ENCODE results near the gene GRIK3. TPM values are rescaled to one million over a fixed set of nuclear protein-coding genes. Genes with fewer than 3 reads are reported as not detected.

Gene GRIK3
- total and polyA plus RNA-seq, 2 experiments from 2014 or later = 0.31 to 2.9 TPM

- H3K9me3 Mint-ChIP-seq = peaks cover 5% of the 10 kb centered on the region; the same call in 2 of the 3 replicates
- H3K27me3 Mint-ChIP-seq (ENCODE audit: insufficient read depth, low read depth, poor library complexity) = peaks cover 10% of the 10 kb centered on the region
- Histone ChIP-seq H3K27me3 (ENCODE audit: insufficient read depth) (no peaks in the 10 kb centered on the region), H3K79me2 (replicated peaks; ENCODE audit: insufficient read depth) (no peaks in the 10 kb centered on the region), H3K9me2 (ENCODE audit: insufficient read depth) (0 out of 2 replicates have a peak, but pooled peaks cover 3% of the 10 kb centered on the region), H2AFZ (no peak overlapping the region), H3K36me3 (ENCODE audit: insufficient read depth) (no peaks in the 10 kb centered on the region), H3F3A (replicated peaks; ENCODE audit: low read depth) (no peaks in the 10 kb centered on the region), H3K4me2 (no peak overlapping the region), H4K20me1 (replicated peaks; ENCODE audit: insufficient read depth) (no peaks in the 10 kb centered on the region), H3K4me1 (ENCODE audit: insufficient read depth) (no peaks in the 10 kb centered on the region), H3K4me3 (no peak overlapping the region), H3K27ac (ENCODE audit: low read depth) (no peak overlapping the region)
- ATAC-seq = no peak
- H3K27ac Mint-ChIP-seq = no peak overlapping the region
- no peak for DNase-seq (ENCODE audit: low spot score)
- peaks cover 5% of the 10 kb centered on the region; the same call in 2 of the 3 replicates for H3K4me1 Mint-ChIP-seq
- peak; percentile 88 for TF ChIP-seq ZNF331 (CRISPR knock-in tag; IDR thresholded peaks at IDR 0.05; ENCODE audit: low read depth)
- no peak for TF ChIP-seq ETS1 (IDR thresholded peaks at IDR 0.05)
- H3K36me3 Mint-ChIP-seq (ENCODE audit: low read depth) = no peaks in the 10 kb centered on the region
- H3K4me3 Mint-ChIP-seq = no peak overlapping the region
Observed at GRCh38 chr1:36759355-36759754, 275.0 kb downstream of the GRIK3 start.

- H3K36me3 ChIP-seq (ENCODE audit: insufficient read depth) = no peaks in the 10 kb centered on the region
- H3K4me1 Mint-ChIP-seq = peaks cover 5% of the 10 kb centered on the region; the same call in 2 of the 3 replicates
- H3K27me3 ChIP-seq (ENCODE audit: insufficient read depth) = no peaks in the 10 kb centered on the region
- no peaks in the 10 kb centered on the region for H3K36me3 Mint-ChIP-seq (ENCODE audit: low read depth)
- no peak for TF ChIP-seq ETS1 (IDR thresholded peaks at IDR 0.05)
- H3K27ac ChIP-seq (ENCODE audit: low read depth) = no peak overlapping the region
- ATAC-seq (no peak), DNase-seq (ENCODE audit: low spot score) (no peak)
- no peak overlapping the region for H3K27ac Mint-ChIP-seq
- H3K9me2 ChIP-seq (ENCODE audit: insufficient read depth) = no peaks in the 10 kb centered on the region
- H3F3A ChIP-seq (replicated peaks; ENCODE audit: low read depth) = no peaks in the 10 kb centered on the region
- no peaks in the 10 kb centered on the region for H3K4me1 ChIP-seq (ENCODE audit: insufficient read depth)
- no peak overlapping the region for H3K4me3 Mint-ChIP-seq
- no peak overlapping the region for H3K4me2 ChIP-seq
- no peak overlapping the region for H2AFZ ChIP-seq
- no peaks in the 10 kb centered on the region for H4K20me1 ChIP-seq (replicated peaks; ENCODE audit: insufficient read depth)
- H3K79me2 ChIP-seq (replicated peaks; ENCODE audit: insufficient read depth) = no peaks in the 10 kb centered on the region
- peaks cover 5% of the 10 kb centered on the region; the same call in 2 of the 3 replicates for H3K9me3 Mint-ChIP-seq
- H3K27me3 Mint-ChIP-seq (ENCODE audit: insufficient read depth, low read depth, poor library complexity) = peaks cover 8% of the 10 kb centered on the region
- no peak overlapping the region for H3K4me3 ChIP-seq
Observed at GRCh38 chr1:36755303-36756230, 278.7 kb downstream of the GRIK3 start.

GRCh38 chr1:36754366-36754765 lies 279.9 kb downstream of the GRIK3 start:
- Mint-ChIP-seq H3K27ac (no peak overlapping the region), H3K9me3 (peaks cover 3% of the 10 kb centered on the region; the same call in 1 of the 3 replicates), H3K27me3 (ENCODE audit: insufficient read depth, low read depth, poor library complexity) (peaks cover 8% of the 10 kb centered on the region), H3K4me1 (peaks cover 5% of the 10 kb centered on the region; the same call in 2 of the 3 replicates), H3K36me3 (ENCODE audit: low read depth) (no peaks in the 10 kb centered on the region), H3K4me3 (no peak overlapping the region)
- H3K79me2 ChIP-seq (replicated peaks; ENCODE audit: insufficient read depth) = no peaks in the 10 kb centered on the region
- no peak overlapping the region for H2AFZ ChIP-seq
- no peaks in the 10 kb centered on the region for H4K20me1 ChIP-seq (replicated peaks; ENCODE audit: insufficient read depth)
- no peak overlapping the region for H3K27ac ChIP-seq (ENCODE audit: low read depth)
- ATAC-seq (no peak), DNase-seq (ENCODE audit: low spot score) (no peak)
- H3F3A ChIP-seq (replicated peaks; ENCODE audit: low read depth) = no peaks in the 10 kb centered on the region
- H3K27me3 ChIP-seq (ENCODE audit: insufficient read depth) = no peaks in the 10 kb centered on the region
- H3K4me1 ChIP-seq (ENCODE audit: insufficient read depth) = no peaks in the 10 kb centered on the region
- no peaks in the 10 kb centered on the region for H3K9me2 ChIP-seq (ENCODE audit: insufficient read depth)
- H3K36me3 ChIP-seq (ENCODE audit: insufficient read depth) = no peaks in the 10 kb centered on the region
- H3K4me3 ChIP-seq = no peak overlapping the region
- H3K4me2 ChIP-seq = no peak overlapping the region
- TF ChIP-seq CREB1 (CRISPR knock-in tag; IDR thresholded peaks at IDR 0.05; ENCODE audit: low read depth) (no peak), REST (IDR thresholded peaks at IDR 0.05; ENCODE audit: unreplicated experiment) (no peak), ETS1 (IDR thresholded peaks at IDR 0.05) (no peak), ZNF331 (CRISPR knock-in tag; IDR thresholded peaks at IDR 0.05; ENCODE audit: low read depth) (no peak), CTCF (conservative IDR thresholded peaks at IDR 0.05; ENCODE audit: low read depth in 2 of 2) (no peak), EZH2phosphoT487 (IDR thresholded peaks at IDR 0.05; ENCODE audit: unreplicated experiment) (no peak), JUNB (IDR thresholded peaks at IDR 0.05; ENCODE audit: unreplicated experiment) (no peak), NANOG (IDR thresholded peaks at IDR 0.05; ENCODE audit: borderline replicate concordance) (no peak)
